Stimulated activated CD4-positive, alpha-beta T cell treated with anti-CD3 and anti-CD28 coated beads, TNF-alpha, amount 100 ng/mL, for 48 hours (primary cell): ENCODE results near the gene FAM20B.
"Not testable (repeated sequence)": the region's sequence is repeated elsewhere in the genome, so short reads cannot be mapped to it uniquely, and the experiment has no call there.

Experiments used
- DNase-seq, 3 donors: peaks; one replicate each; pipeline ENCODE4 v3.0.0-alpha.2; 2020; ENCODE audit warnings: low read depth in 3 of 3

FAM20B gene, protein sequence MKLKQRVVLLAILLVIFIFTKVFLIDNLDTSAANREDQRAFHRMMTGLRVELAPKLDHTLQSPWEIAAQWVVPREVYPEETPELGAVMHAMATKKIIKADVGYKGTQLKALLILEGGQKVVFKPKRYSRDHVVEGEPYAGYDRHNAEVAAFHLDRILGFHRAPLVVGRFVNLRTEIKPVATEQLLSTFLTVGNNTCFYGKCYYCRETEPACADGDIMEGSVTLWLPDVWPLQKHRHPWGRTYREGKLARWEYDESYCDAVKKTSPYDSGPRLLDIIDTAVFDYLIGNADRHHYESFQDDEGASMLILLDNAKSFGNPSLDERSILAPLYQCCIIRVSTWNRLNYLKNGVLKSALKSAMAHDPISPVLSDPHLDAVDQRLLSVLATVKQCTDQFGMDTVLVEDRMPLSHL

GRCh38 chr1:179025125-179025974, at the start of gene FAM20B:
TSS of gene FAM20B (plus strand) at chr1:179025894. CDS start at chr1:179043848, 17,954 bp downstream.
- DNase-seq = peak; percentile 78 to 89 (median 78)

- no peak for DNase-seq
Observed at GRCh38 chr1:178976541-178976940, 49.2 kb upstream of the FAM20B start.

- no peak for DNase-seq
Observed at GRCh38 chr1:178986204-178986603, 39.5 kb upstream of the FAM20B start.

DNA sequence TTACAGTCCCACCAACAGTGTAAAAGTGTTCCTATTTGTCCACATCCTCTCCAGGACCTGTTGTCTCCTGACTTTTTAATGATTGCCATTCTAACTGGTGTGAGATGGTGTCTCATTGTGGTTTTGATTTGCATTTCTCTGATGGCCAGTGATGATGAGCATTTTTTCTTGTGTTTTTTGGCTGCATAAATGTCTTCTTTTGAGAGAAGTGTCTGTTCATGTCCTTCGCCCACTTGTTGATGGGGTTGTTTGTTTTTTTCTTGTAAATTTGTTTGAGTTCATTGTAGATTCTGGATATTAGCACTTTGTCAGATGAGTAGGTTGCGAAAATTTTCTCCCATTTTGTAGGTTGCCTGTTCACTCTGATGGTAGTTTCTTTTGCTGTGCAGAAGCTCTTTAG, 37.5 kb upstream of the FAM20B start:
- DNase-seq = not testable (repeated sequence)

DNA sequence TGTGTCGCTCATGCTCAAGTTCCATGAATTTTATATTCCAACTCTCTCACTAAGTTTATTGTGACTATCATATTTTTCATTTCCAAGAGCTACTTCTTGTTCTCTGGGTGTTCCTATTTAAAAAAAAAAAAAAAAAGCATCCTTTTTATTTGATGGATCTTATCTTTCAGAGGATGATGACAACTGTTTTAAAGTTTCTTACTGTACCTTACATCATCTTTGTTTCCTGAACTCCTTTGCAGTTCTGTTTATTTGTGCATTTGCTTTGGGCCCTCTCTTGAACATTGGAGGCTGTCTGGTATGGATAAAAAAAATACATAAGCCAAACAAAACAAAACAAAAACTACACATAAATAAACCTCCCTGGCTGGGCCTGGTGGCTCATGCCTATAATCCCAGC, 32.1 kb upstream of the FAM20B start:
- no peak for DNase-seq

- DNase-seq = no peak
Observed at GRCh38 chr1:178997428-178997827, 28.3 kb upstream of the FAM20B start.

- DNase-seq = no peak
Observed at GRCh38 chr1:178998295-178998694, 27.4 kb upstream of the FAM20B start.

- DNase-seq = no peak
Observed at GRCh38 chr1:178999061-178999460, 26.6 kb upstream of the FAM20B start.

GRCh38 chr1:179001451-179001850, 24.2 kb upstream of the FAM20B start:
- no peak for DNase-seq

DNA sequence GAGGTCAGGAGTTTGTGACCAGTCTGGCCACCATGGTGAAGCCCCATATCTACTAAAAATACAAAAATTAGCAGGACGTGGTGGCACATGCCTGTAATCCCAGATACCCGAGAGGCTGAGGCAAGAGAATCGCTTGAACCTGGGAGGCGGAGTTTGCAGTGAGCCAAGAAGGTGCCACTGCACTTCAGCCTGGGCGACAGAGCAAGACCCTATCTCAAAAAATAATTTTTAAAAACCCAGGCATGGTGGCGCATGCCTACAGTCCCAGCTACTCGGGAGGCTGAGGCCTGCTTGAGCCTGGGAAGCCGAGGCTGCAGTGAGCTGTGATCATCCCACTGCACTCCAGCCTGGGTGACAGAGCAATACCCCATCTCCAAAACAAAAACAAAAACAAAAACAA, 23.6 kb upstream of the FAM20B start:
- not testable (repeated sequence) for DNase-seq

DNA sequence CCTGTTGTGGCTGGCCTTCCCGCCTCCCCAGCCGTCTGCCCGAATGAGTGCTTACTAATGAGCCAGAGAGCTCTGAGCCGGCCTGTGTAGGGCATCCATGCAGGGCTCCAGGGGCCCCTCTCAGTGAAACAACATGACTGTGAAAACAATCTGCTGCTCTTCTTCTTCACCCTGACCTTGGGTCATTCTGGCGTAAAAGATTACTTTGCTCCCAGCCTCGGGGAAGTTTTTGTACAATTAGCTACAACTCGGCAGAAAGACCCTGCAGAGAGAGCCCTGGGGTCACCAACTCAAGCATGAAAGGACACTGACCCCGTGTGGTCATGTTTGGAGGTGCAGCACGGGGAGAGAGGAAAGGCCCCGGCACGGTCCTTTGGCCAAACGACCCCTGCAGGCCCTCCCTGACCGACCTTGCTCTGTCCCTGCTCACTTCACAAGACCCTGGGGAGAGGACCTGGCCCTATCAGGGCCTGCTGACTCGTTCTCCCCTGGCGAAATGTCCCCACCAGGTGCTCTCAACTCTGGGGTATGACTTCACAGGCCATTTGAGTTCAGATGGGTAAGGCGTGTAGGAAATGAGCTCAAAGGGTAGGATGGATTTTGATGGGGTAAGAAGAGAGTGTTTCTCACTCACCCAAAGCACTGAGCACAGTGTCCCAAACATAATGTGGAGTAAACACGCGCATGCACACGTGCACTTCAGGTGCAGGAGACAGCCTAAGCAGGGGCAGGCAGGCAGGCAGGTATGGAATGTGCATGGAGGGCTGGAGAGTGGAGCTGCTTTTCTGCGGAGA, 22.9 kb upstream of the FAM20B start:
- DNase-seq = peak; percentile 27 to 65 (median 48)

DNA sequence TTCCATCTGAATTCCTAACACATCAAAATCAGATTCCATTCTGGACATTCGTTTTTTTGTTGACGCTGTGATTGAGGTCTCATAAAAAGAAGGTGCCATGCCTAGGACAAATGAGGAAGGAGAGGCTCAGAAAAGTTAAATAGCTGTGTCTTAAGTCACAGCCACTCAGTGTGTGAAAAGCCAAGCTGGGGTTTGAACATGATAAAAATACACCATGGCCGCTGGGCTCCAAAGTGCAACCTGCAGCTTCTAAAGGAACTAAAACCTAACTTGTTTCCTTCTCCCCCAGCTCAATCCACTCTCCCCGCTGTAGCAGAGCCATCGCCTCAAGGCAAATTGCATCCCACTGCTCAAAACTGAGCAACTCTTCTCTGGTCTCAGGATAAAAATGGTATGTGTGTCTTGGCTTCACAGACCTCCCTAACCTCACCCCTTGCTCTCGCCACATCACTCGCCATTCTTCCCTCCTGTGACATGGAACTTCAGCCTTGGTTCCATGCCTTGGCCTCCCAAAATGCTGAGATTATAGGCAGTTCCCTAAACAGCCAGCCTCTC, 22.1 kb upstream of the FAM20B start:
- DNase-seq = no peak

GRCh38 chr1:179007233-179007632, 18.5 kb upstream of the FAM20B start:
- no peak for DNase-seq

- DNase-seq = no peak
Observed at GRCh38 chr1:179010671-179011070, 15.0 kb upstream of the FAM20B start.

DNA sequence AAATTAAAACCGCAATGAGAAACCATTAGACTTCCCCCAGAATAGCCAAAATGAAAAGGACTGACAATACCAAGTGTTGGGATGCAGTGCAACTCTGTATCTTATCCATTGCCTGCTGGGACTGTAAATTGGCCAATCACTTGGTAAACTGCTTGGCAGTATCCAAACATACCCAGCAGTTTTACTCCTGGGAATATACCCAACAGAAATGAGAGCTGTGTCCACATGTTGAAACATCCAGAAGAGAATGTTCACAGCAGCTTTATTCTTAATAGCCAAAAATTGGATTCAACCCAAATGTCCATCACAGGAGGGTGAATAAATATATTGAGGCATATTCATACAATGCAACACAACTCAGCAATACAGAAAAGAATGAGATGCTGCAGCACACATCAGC, 13.7 kb upstream of the FAM20B start:
- no peak for DNase-seq

DNA sequence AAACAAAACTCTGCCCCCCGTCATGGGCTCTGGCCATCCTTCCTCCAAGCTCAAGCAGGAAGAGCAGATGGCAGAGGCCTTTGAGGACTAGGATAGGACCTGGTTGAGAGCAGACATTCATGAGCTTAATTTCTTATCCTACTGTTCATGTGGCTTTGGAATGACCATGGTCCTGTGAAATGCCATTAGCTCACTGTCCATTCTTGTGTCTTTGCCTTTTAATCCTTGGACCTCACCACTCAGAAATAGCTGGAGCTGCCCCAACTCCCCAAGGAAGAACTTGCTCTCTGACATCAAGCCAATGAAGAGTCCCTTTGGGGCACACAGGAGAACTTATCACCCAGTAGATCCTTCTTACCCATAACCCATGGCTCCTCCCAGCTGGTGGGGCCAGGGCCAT, 11.6 kb upstream of the FAM20B start:
- no peak for DNase-seq

DNA sequence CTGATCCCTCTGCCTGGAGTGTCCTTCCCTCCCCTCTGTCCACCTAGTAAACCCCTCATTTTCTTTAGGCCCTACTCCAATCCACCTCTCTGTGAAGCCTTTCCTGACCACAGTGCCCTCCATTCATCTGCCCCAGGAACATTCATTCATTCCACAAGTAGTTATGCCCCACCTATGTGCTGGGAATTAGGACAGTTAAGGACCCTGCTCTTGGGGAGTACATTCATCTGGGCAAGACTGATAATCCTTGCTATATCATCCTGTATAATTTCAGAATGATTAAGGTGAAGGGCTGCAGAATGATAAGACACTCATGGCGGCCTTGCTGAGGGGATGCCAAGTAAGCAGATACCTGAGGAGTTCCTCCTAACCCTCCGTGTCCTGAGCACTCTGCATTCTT, 10.3 kb upstream of the FAM20B start:
- DNase-seq = no peak

GRCh38 chr1:179016706-179017382, 8.8 kb upstream of the FAM20B start:
- no peak for DNase-seq

DNA sequence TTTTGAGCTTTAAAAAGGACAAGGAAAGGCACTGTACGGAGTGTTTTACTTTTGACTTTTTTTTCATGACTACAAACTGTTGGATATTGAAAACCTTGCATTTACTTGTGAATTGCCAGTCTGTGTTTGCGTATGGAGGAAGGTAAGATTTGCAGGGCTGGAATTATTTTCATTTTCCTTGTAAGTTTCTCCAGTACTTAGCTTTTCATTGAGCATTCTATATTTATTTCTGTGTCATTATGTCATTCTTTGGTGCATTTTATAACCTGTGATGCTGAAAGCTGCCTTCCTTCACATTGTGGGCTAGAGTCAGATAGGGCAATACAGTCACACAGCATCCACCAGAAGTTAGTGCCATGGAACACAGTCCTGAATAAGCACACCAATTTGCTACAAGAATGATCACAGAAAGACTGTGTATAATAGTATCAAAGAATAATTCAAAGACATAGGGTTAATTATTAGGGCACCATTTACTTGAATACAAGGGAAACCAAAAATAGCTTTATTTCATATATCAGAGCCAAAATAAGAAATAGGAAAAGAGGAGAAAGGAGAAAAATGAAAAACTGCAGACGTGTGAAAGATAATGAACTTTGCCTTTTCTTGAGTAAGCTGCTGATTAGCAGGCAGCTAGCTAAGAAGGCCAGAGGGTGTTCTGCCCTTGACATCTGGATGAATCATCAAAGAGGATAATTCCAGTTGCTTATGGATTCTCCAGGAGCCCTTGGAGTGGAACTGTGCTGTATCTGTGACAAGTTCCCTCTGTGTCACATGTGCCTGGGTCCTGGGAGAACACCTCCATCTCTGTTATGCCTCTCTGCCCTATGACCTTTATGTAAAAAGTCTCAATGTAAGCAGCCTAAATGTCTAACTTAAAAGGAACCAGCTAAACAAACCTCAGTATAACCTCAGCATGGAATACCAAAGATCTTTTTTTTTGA, 8.0 kb upstream of the FAM20B start:
- no peak for DNase-seq

- DNase-seq = no peak
Observed at GRCh38 chr1:179021873-179022272, 3.8 kb upstream of the FAM20B start.
